GM19395 (cell line): ENCODE data around the gene ACSM4.
A peak's percentile ranks its signal among the peaks of the same experiment; 100 is the strongest.
"Not testable (repeated sequence)": the region's sequence is repeated elsewhere in the genome, so short reads cannot be mapped to it uniquely, and the experiment has no call there.

Experiments used
- ATAC-seq: cut with Tn5 transposase; IDR thresholded peaks from one replicate; pipeline ENCODE4 v1.9.1; 2021; ENCODE audit warnings: mild to moderate bottlenecking, moderate library complexity; ENCODE audit not compliant: unreplicated experiment

Gene ACSM4, protein sequence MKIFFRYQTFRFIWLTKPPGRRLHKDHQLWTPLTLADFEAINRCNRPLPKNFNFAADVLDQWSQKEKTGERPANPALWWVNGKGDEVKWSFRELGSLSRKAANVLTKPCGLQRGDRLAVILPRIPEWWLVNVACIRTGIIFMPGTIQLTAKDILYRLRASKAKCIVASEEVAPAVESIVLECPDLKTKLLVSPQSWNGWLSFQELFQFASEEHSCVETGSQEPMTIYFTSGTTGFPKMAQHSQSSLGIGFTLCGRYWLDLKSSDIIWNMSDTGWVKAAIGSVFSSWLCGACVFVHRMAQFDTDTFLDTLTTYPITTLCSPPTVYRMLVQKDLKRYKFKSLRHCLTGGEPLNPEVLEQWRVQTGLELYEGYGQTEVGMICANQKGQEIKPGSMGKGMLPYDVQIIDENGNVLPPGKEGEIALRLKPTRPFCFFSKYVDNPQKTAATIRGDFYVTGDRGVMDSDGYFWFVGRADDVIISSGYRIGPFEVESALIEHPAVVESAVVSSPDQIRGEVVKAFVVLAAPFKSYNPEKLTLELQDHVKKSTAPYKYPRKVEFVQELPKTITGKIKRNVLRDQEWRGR

DNA sequence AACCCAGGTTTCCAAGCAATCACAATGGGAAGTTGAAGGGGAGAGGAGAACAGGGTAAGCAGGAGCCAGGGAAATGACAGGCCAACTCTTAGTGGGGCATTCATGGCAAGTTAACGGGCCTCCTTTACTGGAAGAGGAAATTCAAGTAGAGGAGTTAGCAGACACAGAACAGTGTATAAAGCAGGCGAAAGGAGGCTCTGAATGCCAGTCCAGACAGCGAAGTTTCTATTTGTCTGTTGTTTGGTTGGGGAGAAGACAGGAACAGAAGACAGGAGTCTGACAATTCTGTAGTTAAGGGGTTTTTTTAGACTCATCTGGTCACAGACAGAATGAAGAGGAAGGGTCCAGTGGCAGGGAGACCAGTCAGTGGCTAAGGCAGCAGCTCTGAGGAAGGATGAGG lies at the start of gene ACSM4:
Gene ACSM4 (plus strand): TSS at position 301 of the 400 bp plus-strand sequence. CDS start 260 bp downstream, outside the sequence.
- ATAC-seq: no peak

- ATAC-seq: no peak
Observed at GRCh38 chr12:7259060-7259459, 44.8 kb upstream of the ACSM4 start.

DNA sequence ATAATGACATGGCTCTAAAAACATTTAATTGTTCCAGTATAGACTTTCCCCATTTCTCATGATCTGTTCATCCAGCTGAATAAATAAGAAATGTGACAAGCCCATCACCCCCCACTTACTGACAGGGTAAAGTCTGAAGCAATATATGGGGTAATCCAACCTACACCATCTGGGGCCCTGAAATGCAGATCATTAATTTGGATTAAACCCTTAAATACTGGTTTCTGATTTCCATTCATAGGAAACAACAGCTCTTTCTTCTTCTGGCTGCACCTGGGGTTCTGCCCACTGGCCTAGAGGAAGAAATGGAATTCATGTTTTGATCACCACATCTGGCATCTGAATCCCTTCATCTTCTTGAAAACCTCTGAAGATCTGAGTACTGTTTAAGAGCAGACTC lies 39.3 kb upstream of the ACSM4 start:
- ATAC-seq: no peak

DNA sequence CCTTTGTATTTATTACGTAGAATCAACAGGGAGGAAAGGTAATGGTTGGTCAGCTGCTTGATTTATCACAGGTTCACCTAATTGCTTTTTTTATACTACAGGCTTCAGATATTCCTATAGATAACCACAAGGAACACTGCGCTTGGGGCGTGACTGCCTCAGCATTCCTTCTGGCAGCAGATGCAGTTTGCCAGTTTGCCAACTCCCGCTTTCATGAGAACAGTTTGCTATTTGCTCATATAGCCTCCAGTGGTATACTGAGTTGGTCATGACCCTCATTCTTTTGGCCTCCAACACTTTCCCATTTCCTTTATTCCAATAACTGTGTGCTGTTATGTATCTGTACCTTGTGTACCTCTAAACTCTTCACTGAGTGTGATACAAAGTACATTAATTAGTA lies 38.6 kb upstream of the ACSM4 start:
- no peak for ATAC-seq

DNA sequence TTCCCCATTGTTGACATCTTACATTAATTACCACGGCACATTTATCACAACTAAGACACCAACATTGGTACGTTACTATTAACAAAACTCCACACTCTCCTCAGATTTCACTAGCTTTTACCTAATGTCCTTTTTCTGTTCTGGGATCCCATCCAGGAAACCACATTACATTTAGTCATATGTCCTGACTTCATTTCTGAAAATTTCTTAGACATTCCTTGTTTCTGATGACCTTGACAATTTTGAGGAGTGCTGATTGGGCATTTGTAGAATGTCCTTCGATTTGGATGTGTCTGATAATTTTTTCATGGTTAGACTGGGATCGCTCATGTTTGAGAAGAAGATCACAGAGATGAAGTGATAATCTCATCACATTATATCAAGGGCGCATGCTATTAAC lies 34.6 kb upstream of the ACSM4 start:
- ATAC-seq: no peak

DNA sequence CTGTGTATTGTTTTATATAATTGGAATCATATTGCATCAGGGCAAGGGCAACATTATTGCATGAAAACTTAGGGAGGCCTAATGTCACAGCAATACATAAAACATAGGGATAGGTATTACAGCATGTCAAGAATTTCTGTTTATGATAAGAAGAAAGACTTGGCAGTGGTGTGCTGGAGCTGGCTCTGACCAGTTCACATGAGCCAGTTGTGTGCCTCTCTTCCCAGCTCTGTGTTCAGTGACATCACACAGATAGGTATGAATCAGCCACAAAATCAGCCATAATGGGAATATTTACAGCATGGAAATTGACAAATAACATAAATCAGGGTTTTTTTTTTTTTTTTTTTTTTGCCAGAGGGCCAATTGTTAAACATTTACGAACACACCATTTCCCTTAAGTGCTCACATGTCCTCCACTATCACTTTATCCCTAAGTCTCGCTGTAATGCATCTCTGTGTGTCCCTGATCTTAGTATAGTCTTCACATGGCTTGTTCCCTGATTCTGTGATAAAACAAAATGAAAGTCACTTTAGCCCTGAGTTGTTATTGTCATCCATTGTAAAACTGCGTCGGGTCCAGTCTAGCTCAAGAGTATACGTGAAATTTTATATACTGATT lies 31.9 kb upstream of the ACSM4 start:
- no peak for ATAC-seq

- ATAC-seq: not testable (repeated sequence)
Observed at GRCh38 chr12:7275482-7275881, 28.4 kb upstream of the ACSM4 start.

GRCh38 chr12:7282844-7283243 lies 21.0 kb upstream of the ACSM4 start:
- peak; percentile 66 for ATAC-seq

- no peak for ATAC-seq
Observed at GRCh38 chr12:7289743-7290142, 14.1 kb upstream of the ACSM4 start.

DNA sequence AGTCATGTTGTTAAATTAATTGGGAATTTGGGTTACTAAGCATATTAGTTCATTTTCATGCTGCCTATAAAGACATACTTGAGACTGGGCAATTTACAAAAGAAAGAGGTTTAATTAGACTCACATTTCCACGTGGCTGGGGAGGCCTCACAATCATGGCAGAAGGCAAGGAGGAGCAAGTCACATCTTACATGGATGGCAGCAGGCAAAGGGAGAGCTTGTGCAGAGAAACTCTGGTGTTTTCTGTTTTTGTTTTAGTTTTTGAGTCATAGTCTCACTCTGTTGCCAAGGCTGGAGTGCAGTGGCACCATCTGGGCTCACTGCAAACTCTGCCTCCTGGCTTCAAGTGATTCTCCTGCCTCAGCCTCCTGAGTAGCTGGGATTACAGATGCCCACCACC lies 13.3 kb upstream of the ACSM4 start:
- ATAC-seq: not testable (repeated sequence)

DNA sequence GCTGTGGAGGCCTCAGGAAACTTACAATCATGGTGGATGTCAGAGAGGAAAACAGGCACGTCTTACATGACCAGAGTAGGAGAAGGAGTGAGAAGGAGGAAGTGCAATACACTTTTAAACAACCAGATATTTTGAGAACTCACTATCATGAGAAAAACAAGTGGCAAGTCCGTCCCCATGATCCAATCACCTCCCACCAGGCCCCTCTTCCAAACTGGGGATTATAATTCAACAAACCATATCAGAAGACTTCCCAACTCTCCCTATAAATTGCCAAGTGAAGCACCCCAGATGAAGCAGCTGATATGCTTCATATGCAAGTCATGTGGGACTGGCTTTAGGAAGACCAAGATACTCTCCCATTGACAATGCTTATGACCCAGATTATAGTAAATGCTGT lies 11.6 kb upstream of the ACSM4 start:
- no peak for ATAC-seq

GRCh38 chr12:7293670-7294069 lies 10.2 kb upstream of the ACSM4 start:
- ATAC-seq: no peak

DNA sequence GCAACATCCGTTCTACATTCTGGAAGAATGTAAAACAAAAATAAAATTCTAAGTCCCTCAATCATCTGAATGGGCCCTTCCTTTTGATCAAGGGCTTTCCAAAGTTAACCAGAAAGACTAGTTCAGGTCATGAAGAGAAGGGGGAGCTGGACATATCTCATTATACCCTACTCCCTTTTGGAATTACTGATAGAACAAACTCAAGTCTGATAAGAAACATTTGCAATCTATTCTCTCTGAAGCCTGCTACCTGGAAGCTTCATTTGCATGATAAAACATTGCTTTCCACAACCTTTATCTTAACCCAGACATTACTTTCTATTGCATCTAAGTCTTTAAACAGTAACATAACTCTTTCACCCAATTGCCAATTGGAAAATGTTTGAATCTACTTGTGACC lies 8.3 kb upstream of the ACSM4 start:
- no peak for ATAC-seq

- no peak for ATAC-seq
Observed at GRCh38 chr12:7297865-7298264, 6.0 kb upstream of the ACSM4 start.

DNA sequence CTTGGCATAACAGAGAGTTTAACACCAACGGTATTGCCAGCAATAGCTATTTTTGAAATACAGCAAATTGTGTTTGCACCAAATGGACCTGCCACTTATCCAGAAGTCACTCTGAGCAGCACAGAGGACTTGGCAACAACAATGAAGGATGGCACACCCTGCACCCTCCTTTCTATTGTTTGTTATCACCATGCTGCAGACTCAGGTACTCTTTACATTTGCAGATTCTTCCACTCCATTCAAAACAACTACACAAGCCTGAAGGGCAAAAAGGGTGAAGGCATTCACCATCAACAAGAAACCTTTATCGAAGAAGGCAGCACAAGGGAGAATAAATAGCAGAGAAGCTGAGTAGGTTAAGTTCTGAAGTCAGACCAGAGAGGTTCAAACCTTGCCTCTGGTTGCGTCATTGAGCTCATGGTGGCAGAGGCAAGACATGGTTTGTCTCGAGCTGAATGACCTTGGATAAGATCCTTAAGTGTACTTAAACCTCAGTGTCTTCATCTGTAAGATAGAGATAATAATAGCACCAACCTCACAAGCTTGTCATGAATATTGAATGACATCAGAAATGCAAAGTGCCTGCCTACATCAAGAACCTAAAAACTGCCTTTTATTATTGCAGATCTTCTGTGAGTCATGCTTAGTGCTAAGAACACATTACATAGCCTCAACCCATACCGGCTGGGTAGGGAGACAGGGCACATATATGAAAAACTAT lies 1.4 kb upstream of the ACSM4 start:
- ATAC-seq: no peak

DNA sequence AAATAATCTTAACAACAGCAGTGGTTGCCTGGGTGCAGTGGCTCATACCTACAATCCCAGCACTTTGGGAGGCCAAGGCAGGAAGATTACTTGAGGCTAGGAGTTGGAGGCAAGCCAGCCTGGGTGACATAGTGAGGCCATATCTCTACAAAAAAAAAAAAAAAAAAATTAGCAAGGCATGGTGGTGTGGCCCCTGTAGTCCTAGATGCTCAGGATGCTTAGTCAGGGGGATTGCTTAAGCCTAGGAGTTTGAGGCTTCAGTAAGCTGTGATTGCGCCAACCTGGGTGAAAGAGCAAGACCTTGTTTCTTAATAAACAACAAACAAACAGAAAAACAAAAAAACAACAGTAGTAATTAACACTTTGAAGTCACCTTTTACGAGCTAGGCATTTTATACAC lies 642 bp upstream of the ACSM4 start:
- no peak for ATAC-seq

DNA sequence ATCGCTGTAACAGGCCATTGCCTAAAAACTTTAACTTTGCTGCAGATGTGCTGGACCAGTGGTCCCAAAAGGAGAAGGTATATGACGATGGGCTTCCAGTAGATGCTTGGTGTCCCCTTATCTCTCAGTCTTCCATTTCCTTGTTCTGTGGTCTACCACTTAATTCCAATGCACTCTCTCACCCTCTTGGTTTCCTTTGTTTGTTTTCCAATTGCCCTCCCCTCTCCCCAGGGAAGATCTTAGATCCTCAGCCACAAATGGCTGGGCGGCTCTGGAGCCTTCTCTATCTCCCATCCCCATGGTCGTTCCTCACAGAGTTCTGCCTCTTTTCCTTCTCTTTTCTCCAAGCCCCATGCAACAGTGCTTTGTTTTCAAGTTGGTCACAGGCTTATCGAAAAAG lies 584 bp downstream of the ACSM4 start:
- ATAC-seq: no peak

DNA sequence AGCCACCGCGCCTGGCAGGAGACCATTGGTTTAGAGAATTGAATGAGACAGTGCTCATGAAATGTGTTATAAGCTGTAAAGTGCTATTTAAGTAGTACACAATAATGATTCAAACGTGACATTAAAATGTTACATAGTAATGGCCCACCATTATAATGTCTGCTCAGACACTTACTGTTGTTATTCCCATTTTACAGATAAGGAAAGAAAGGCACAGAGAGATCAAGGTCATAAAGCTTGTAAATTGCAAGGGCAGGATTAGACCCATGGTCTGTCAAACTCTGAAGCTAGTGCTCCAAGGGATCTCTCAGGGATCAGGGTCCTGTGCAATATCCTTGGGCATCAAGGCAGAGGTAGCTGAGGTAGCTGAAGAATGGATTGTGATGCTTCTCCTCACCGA lies 6.2 kb downstream of the ACSM4 start:
- no peak for ATAC-seq

GRCh38 chr12:7319930-7320329 lies 16.1 kb downstream of the ACSM4 start:
- no peak for ATAC-seq

DNA sequence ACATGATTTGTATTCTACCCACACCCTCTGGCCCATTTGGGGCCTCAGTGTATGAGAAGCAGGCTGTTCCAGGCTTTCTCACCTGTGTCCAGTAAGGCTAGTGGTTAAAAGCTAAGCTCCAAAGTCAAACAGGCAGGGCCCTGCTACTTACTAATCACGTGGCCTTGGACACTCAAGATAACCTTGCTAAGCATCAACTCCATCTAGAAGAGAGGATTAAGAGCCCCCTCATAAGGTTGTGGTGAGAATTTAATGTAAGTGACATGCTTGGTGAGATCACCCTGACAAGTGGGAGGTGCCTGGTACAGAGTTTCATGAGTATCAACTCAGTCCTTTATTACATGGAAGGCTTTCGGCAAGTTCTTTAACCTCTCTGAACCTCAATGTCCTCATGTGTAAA lies 17.8 kb downstream of the ACSM4 start:
- ATAC-seq: no peak

DNA sequence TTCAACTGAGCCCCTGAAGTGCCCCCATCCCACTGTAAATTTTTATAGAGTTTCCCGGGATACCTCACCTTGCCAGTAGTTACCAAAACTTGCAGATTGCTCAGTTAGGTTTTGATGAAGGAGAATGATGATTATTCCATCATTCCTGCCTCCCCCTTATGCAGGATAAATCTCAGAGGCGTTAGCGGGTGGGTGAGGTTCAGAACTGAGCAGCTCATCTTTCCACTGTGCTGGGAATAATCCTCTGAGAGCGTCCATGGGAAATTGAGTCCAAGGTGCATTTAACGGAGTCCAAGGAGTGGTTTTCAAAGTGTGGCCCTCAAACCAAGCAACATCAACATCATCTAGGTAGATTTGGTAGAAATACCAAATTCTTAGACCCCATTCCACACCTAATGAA lies 18.7 kb downstream of the ACSM4 start:
- ATAC-seq: no peak

DNA sequence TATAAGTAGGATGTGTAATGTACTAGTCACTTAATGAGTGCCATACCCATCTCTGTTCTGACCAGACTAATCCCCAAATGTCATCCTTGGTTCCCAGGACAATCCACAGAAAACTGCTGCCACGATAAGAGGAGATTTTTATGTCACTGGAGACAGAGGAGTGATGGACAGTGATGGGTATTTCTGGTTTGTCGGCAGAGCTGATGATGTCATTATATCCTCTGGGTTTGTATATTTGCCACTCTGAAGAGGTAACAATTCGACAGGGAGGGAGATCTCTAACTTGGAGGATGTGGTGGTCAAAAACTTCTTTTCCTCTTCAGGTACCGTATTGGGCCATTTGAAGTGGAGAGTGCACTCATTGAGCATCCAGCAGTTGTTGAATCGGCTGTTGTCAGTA lies 20.3 kb downstream of the ACSM4 start:
- ATAC-seq: no peak
